Testis (tissue), 3 donors: ENCODE data around the gene AMBN. TPM values are rescaled to one million over a fixed set of nuclear protein-coding genes. Genes with fewer than 3 reads are reported as not detected.

Source experiments
- DNase-seq: peaks from one replicate; pipeline ENCODE4 v3.0.0-alpha.2; 2019
- H3K27ac ChIP-seq, 2 donors: fragments of 200-600 bp; sonication (generic); one replicate each; pipeline ENCODE4 v1.5.1; 2019
- H3K27me3 ChIP-seq: fragments of 200-600 bp; sonication (generic); one replicate; pipeline ENCODE4 v1.5.1; 2019
- H3K36me3 ChIP-seq: fragments of 200-600 bp; sonication (generic); one replicate; pipeline ENCODE4 v1.5.1; 2017; ENCODE audit warnings: low read depth; ENCODE audit errors: missing control alignments
- H3K4me1 ChIP-seq: fragments of 200-600 bp; sonication (generic); one replicate; pipeline ENCODE4 v1.5.1; 2019
- H3K4me3 ChIP-seq, 2 donors: fragments of 200-600 bp; sonication (generic); one replicate each; pipeline ENCODE4 v1.5.1; 2017 to 2019
- H3K9me3 ChIP-seq: fragments of 200-600 bp; sonication (generic); one replicate; pipeline ENCODE4 v1.5.1; 2017
- CTCF ChIP-seq, 3 experiments: fragments of 450-650 bp in 2 of 3; fragments of 200-600 bp in 1 of 3; sonication (generic) in 1 of 3; IDR thresholded peaks; one replicate each; pipeline ENCODE4 v1.5.1; 2016 to 2019; ENCODE audit warnings: antibody characterized with exemption in 3 of 3, mild to moderate bottlenecking in 2 of 3, moderate library complexity in 1 of 3
- POLR2A ChIP-seq: fragments of 450-650 bp; IDR thresholded peaks from one replicate; pipeline ENCODE4 v1.6.1; 2017; ENCODE audit warnings: antibody characterized with exemption, mild to moderate bottlenecking, moderate library complexity
- WGBS, 2 donors: methylation state at CpG; one replicate each; pipeline ENCODE4 v1.1.5; 2018; 5-methylcytosine and 5-hydroxymethylcytosine counted together
- intact Hi-C: fragments of 100-400 bp; cut with DNase I; formaldehyde crosslinking; loops from one replicate; pipeline ENCODE4 v1.15.1; 2023; ENCODE audit warnings: low total_unique reads
- polyA plus RNA-seq: library from polyadenylated mRNA; stranded (reverse); fragments of 350-450 nt; fragmentation: Illumina TruSeq; extraction: RNeasy Lipid Tissue Mini Kit (QIAGEN cat#74804); gene quantifications from one replicate; pipeline ENCODE4 v1.2.3, GENCODE V29; 2014; ENCODE audit warnings: low read depth, low replicate concordance; ENCODE audit not compliant: insufficient read depth
- total RNA-seq, 2 donors: library from RNA; depleted of rRNA; stranded (reverse); fragments of >200 nt; gene quantifications; one replicate each; pipeline ENCODE4 v1.2.3, GENCODE V29; 2016

AMBN gene
- total and polyA plus RNA-seq, 3 donors from 2014 or later = 0.21 to 0.74 TPM; not detected in 1

GRCh38 chr4:70577220-70577927, 14.7 kb upstream of the AMBN start:
- TF ChIP-seq CTCF (IDR thresholded peaks at IDR 0.05) (no peak), POLR2A (no peak)

GRCh38 chr4:70581980-70582379, 10.1 kb upstream of the AMBN start:
- no peak for DNase-seq
- H3K36me3 ChIP-seq = no peaks in the 10 kb centered on the region
- H3K9me3 ChIP-seq = no peaks in the 10 kb centered on the region
- intact Hi-C loops = no loop called here
- H3K4me1 ChIP-seq = no peaks in the 10 kb centered on the region
- H3K4me3 ChIP-seq = no peak overlapping the region
- no peaks in the 10 kb centered on the region for H3K27me3 ChIP-seq
- WGBS, 2 donors = 89 to 96% methylated on average over 2 of the region's 2 CpGs
- TF ChIP-seq CTCF (IDR thresholded peaks at IDR 0.05) (no peak), POLR2A (no peak)
- no peak overlapping the region for H3K27ac ChIP-seq

More at GRCh38 chr4:70577220-70577927, 14.7 kb upstream of the AMBN start:
- H3K4me1 ChIP-seq = no peaks in the 10 kb centered on the region
- intact Hi-C loops = no loop called here
- WGBS, 2 donors = 44 to 58% methylated on average over 6 of the region's 6 CpGs
- no peak for DNase-seq
- H3K27ac ChIP-seq = no peak overlapping the region
- no peak overlapping the region for H3K4me3 ChIP-seq
- H3K36me3 ChIP-seq = no peaks in the 10 kb centered on the region
- H3K27me3 ChIP-seq = no peaks in the 10 kb centered on the region
- H3K9me3 ChIP-seq = no peaks in the 10 kb centered on the region

- H3K27ac ChIP-seq = no peak overlapping the region
- no peaks in the 10 kb centered on the region for H3K9me3 ChIP-seq
- no peaks in the 10 kb centered on the region for H3K36me3 ChIP-seq
- intact Hi-C loops = no loop called here
- WGBS, 2 donors = 83% methylated on average over 9 of the region's 9 CpGs
- TF ChIP-seq CTCF (IDR thresholded peaks at IDR 0.05) (no peak), POLR2A (no peak)
- H3K27me3 ChIP-seq = no peaks in the 10 kb centered on the region
- no peak for DNase-seq
- H3K4me1 ChIP-seq = no peaks in the 10 kb centered on the region
- no peak overlapping the region for H3K4me3 ChIP-seq
Measured at GRCh38 chr4:70583952-70584834, 7.9 kb upstream of the AMBN start.

DNA sequence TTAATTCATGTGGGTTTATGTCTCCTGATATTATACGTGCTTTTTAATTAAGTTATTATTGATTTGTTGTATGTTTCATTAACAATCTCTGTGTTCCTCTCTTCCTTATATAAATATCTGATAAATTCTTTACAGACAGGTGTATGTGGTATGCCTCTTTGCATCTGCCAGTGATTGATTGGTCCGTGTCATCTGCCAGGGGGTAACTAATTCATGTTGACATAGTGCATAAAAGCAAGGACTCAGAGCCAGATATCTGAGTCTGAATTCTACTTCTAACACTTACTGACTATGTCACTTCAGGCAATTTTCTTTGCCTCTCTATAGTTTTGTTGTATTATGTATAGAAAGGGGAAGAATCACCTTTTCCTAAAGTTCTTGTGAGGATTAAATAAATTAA, 5.2 kb upstream of the AMBN start:
- no peaks in the 10 kb centered on the region for H3K9me3 ChIP-seq
- no peaks in the 10 kb centered on the region for H3K36me3 ChIP-seq
- H3K27me3 ChIP-seq = no peaks in the 10 kb centered on the region
- TF ChIP-seq POLR2A (no peak), CTCF (IDR thresholded peaks at IDR 0.05) (no peak)
- no peaks in the 10 kb centered on the region for H3K4me1 ChIP-seq
- no peak overlapping the region for H3K27ac ChIP-seq
- H3K4me3 ChIP-seq = no peak overlapping the region
- intact Hi-C loops = no loop called here
- WGBS, 2 donors = 79 to 85% methylated on average over 2 of the region's 2 CpGs
- no peak for DNase-seq
